GM21526 (cell line): ENCODE measurements around the gene TUBD1.
"Not testable (repeated sequence)": the region's sequence is repeated elsewhere in the genome, so short reads cannot be mapped to it uniquely, and the experiment has no call there.

ENCODE experiments used
- ATAC-seq: cut with Tn5 transposase; IDR thresholded peaks from one replicate; pipeline ENCODE4 v1.9.1; 2021; ENCODE audit warnings: moderate library complexity; ENCODE audit not compliant: unreplicated experiment, low FRiP score

The TUBD1 gene

DNA sequence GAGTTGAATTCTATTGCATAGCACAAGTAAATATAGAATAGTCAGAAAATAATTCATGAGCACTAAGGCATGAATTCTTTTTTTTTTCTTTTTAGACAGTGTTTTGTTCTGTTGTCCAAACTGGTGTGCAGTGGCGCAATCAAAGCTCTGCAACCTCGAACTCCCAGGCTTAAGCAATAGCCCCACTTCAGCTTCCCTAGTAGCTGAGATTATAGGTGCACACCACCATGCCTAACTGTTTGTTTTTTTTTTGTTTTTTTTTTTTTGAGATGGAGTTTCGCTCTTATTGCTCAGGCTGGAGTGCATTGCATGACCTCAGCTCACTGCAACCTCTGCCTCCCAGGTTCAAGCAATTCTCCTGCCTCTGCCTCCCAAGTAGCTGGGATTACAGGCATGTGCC lies 16.6 kb downstream of the TUBD1 start:
- no peak for ATAC-seq

DNA sequence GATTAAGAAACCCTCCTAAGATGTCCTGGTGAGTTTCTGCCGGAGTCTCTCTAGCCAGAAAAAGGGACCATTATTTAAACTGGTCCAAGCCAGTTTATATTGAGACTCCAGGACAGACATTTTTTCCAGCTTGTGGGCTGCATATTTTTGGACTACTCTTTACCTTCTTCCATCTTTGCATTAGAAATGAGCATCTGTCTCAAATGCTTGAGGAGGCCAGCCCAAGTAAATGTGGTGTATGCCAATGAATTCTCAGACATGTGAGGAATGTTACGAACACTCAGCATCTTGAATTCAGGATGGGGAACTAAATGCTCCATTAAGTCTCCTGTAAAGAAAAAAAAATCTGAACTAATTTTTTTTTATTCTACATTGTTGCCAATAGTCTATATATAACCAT lies 18.4 kb downstream of the TUBD1 start:
- no peak for ATAC-seq

DNA sequence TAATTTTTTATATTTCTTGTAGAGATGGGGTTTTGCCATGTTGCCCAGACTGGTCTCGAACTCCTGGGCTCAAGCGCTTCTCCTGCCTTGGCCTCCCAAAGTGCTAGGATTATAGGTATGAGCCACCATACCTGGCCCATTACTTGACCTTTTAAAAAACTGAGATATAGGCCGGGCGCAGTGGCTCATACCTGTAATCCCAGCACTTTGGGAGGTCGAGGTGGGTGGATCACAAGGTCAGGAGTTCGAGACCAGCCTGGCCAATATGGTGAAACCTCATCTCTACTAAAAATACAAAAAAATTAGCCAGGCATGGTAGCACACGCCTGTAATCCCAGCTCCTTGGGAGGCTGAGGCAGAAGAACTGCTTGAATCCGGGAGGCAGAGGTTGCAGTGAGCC lies 19.3 kb downstream of the TUBD1 start:
- not testable (repeated sequence) for ATAC-seq

DNA sequence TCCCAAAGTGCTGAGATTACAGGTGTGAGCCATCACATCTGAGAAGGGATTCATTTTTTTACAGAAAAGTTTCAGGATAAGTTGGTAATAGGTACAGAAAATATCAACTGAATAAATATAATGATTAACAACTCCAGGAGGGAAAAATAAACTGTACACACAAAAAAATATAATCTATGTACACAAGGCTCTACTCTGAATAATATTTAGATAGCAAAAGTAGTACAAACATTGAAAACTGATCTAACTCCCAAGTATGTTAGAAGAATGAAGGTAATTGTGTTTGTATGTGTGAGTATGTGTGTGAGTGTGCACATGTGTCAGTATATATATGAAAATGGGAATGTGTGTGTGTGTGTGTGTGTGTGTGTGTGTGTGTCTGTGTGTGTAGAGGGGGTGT lies 20.4 kb downstream of the TUBD1 start:
- no peak for ATAC-seq

DNA sequence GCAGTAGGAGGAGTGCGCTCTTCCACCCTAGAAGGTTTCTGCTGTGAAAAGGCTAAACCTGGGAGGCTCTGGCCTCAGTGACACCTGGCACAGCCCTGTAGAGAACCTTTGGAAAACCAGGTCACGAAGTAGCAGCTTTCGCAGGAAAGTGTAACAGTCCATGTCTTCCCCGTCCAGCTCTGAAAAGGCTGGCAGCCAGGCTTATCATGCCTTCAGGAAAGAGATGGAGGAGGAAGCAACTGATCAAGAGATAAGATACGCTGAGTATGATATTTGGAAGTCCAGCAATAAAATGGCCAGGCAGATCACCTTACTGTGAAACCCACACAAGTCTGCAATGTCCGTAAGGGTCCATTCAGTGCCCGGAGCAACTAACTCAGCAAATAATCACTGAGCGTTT lies 22.3 kb downstream of the TUBD1 start:
- ATAC-seq = no peak

DNA sequence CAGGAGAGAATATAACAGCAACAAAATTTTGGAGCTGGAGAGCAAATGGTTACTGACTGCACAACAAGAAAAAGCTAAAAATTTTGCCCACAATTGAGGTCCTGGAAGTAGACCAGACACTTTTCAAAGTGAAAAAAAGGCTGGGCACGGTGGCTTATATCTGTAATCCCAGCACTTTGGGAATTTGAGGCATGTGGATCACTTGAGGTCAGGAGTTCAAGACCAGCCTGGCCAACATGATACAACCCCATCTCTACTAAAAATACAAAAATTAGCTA lies 22.9 kb downstream of the TUBD1 start:
- ATAC-seq = no peak

DNA sequence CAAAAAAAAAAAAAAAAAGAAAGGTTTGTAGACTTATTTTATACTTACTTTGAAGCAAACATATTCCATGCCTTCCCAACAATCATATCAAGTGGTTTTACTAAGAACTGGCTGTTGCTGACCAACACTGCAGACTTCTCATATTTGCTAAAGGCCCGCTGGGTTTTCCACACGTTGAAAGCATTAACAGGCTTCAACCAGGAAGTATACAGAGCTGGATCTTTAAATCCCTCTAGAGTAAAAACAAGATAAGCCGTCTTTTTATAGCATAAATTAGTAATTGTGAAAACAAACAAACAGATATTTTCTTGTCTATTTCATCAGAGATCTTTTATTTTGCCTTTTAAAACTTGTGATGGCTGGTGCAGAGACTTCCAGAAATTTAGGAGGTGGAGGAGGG lies 29.1 kb downstream of the TUBD1 start:
- ATAC-seq = no peak

DNA sequence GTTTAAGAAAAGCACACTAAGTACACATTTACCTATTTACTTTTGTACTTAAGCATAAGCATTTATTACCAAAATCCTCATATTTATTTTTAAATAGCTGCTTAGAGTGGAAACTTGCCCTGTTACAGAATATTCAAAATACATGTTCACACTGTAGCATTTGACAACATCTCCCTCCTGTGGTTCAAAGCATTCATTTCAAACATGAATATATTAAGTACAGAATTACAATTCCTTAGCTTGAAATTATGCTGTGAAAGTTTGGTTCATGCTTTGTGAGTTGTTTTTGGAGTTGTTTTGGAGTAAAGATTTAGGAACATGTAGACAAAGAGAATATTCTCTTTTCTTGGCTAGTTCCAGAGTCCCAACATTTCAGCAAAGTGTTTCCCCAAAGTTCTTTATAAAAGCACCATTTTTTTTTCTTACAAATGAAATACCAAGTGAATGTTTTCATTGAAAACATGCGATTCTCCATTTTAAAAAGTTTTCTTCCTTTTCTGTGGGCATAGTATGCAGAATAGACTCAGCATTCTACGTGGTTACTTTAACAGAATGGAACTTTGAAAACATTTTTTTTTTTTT lies 33.2 kb downstream of the TUBD1 start:
- ATAC-seq = no peak

DNA sequence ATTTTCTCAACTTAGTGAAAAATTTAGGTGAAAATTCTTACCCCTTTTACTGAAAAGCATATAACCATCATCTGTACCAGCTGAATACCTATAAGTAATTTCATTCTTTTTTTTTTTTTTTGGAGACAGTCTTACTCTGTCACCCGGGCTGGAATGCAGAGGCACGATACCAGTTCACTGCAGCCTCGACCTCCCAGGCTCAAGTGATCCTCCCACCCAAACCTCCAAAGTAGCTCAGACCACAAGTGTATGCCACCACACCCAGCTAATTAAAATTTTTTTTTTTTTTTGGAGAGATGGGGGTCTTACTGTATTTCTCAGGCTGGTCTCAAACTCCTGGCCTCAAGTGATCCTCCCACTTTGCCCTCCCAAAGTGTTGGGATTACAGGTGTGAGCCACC lies 33.8 kb downstream of the TUBD1 start:
- no peak for ATAC-seq

DNA sequence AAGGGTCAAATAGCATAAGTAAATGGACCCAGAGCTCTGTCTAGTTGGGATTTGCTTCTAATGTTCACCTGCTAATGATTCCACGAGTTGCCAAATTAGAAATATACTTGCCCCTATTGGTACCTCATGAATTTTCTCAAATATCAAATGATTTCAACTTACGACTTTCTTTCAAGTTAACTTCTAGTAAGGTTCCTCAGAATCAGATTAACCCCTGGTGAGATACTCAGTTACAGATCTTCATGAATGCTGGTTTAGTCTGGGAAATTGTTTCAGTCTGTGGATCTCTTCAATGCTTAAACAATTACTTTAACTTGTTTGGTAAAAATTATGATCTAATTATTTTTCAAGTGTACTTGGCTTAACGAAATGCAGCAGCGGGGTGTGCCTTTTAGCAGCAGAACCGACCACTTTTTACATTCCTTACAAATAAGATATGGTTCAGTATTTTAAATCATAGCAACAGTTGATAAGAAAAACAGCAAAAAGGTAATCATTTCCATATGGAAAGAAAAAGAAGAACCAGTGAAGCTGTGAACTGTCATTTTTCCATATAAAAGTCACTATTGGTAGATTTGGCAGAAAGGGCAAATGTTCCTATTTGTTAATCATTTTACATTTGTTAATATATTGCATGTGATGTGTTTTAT lies 34.5 kb downstream of the TUBD1 start:
- no peak for ATAC-seq

DNA sequence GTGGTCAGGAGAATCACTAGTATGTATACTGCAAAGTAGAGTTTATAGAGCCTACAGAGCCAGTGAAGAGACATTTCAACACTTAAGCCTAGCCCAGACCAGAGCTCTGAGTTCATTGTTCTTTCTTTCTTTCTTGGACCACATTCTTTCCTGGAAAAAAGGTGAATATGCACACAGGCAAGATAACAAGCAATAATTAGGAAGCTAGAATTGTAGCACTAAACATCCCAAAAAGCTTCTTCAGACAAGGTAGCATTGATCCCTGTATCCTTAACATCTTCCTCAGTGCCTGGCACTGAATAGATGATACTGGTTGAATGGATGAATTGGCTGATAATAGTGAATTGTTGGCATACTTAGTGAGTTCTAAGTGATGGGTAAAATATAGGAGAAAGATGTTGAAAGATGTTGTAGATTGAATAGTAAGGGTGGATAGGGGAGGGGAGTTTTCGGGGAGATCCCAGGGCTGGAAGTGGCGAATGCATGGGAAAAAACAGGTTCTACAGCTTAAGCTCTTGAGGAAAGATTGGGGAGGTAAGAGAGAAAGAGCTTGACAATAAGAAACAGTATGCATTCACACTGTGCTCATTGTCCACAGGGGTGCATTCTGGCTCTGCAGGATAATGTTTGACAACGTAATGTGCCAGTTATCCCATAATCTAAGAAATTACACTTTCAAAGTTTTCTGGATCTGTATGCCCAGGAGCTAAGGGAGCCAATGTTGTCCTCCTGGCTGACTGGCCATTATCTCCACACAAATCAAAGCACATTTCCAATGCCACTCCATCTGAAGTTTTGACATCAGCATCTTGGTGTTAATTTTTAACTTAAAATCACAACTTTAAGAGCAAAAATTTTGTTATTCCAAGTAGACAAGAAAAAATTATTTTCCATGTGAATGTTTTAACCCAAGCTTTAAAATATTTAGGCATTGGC lies 35.6 kb downstream of the TUBD1 start:
- no peak for ATAC-seq

DNA sequence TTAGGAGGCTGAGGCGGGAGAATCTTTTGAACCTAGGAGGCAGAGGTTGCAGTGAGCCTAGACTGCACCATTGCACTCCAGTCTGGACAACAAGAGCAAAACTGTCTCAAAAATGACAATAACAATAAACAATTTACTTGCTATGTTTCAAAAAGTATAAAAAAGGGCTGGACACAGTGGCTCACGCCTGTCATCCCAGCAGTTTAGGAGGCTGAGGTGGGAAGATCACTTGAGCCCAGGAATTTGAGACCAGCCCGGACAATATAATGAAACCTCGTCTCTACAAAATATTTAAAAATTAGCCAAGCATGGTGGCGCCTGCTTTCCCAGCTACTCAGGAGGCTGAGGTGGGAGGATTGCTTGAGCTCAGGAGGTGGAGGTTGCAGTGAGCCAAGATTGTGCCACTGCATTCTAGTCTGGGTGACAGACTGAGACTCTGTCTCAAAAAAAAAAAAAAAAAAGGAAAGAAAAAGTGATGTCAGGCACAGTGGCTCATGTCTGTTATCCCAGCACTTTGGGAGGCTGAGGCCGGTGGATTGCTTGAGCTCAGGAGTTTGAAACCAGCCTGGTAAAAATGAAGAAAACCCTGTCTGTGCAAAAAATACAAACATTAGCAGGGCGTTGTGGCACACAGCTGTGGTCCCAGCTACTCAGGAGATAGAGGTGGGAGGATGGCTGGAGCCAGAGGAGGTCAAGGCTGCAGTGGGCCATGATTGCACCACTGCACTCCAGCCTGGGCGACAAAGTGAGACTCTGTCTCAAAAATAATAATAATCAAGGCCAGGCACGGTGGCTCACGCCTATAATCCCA lies 38.6 kb downstream of the TUBD1 start:
- ATAC-seq = not testable (repeated sequence)

DNA sequence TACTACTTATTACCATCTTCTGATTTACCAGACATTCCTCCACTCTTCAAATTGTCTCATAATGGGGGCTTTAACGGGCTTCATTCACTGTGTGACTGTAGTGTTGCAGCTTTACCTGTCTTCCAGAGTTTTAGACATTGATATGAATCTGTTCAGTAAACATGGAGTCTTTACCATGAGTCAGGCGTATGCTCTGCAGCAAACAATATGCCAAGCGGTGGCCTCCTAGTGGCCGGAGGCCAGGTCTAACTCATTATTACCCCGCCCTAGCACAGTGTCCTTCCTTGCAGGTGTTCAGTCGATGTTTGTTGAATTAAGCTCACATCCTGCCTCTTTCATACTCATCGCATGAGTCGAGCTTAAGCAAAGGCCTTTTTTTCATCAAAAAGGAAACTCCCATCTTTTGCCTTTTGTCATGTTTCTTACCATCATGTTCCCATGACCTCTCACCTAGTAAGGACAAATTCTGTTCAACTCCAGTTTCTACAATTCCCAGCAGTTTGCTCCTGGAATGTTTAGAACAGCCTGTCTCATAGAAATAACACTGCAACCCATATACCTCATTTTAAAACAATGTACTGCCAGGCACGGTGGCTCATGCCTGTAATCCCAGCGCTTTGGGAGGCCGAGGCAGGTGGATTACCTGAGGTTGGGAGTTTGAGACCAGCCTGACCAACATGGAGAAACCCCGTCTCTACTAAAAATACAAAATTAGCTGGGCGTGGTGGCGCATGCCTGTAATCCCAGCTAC lies 39.4 kb downstream of the TUBD1 start:
- ATAC-seq = peak; percentile 49

DNA sequence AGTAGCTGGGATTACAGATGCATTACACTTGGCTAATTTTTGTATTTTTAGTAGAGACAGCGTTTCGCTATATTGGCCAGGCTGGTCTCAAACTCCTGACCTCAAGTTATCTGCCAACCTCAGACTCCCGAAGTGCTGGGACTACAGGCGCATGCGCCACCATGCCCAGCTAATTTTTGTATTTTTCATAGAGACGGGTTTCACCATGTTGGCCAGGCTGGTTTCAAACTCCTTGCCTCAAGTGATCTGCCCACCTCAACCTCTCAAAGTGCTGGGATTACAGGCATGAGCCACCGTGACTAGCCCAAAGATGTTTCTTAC lies 39.9 kb downstream of the TUBD1 start:
- not testable (repeated sequence) for ATAC-seq

DNA sequence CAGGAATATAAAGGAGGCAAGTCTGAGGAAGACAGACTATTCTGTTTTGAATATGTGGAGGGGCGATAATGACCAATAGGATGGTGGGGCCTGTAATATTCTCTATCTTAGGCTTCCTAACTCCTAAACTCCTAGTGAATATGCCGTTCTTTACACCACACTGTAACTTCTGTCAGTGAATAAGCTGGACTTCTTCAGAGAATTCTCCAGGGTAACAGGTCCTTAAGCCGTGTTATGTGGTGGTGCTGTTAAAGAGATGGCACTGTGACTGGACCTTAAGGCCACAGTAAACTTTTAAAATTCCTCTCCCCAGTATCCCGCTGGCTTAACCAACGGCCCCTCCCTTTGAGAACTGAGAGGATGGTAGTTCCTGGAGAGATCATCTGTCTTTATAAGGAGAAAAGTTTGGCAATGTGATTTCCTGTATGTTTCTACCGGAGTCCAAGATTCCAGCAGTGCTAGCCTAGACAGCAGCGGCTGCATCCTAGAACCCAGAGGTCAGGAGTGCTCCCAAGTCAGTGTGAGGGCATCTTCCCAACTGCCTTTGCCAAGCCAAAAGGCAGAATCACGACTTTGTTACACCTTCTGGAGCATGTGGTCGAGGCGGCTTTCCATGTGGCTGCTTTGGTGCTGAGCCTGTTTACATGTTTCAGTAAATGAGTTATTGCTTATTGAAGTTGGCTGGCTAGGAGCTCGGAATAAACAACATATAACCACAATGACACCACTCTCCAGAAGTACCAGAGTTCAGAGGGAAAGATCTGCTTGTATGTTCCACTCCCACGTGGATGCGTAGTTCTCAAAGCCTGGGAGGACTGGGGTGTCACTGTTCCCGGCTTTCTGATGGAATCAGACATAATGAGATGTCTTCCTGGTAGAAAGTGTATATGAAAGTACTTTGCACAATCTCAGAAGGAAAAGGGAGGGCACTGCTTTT lies 41.0 kb downstream of the TUBD1 start:
- no peak for ATAC-seq

DNA sequence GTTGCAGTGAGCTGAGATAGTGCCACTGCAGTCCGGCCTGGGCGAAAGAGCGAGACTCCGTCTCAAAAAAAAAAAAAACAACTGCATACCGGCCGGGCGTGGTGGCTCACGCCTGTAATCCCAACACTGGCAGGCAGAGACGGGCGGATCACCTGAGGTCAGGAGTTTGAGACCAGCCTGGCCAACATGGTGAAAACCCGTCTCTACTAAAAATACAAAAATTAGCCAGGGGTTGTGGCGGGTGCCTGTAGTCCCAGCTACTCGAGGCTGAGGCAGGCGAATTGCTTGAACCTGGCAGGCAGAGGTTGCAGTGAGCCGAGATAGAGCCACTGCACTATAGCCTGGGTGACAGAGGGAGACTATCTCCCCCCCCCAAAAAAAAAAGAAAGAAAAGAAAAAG lies 42.4 kb downstream of the TUBD1 start:
- ATAC-seq = not testable (repeated sequence)

DNA sequence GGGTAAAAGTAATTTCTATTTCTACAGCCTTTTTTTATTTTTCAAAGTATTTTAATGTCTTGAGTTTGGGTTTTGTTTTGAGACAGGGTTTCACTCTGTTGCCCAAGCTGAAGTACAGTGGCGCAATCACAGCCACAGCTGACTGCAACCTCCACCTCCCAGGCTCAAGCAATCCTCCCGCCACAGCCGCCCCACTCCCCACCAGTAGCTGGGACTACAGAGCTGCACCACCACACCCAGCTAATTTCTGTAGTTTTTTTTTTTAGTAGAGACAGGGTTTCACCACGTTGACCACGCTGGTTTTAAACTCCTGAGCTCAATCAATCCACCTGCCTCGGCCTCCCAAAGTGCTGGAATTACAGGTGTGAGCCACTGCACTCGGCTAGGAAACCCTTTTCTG lies 44.0 kb downstream of the TUBD1 start:
- ATAC-seq = no peak

DNA sequence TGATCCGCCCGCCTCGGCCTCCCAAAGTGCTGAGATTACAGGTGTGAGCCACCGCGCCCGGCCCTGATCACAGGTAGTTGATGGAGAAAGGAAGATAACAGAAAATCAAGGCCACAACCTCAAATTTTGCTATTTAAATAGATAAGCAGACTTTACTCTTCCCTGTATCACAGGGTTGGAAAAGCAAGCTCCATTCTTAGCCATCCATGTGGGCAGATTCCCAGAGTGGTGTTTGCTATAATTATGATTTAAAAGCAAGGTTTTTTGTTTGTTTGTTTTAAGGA lies 44.4 kb downstream of the TUBD1 start:
- no peak for ATAC-seq

DNA sequence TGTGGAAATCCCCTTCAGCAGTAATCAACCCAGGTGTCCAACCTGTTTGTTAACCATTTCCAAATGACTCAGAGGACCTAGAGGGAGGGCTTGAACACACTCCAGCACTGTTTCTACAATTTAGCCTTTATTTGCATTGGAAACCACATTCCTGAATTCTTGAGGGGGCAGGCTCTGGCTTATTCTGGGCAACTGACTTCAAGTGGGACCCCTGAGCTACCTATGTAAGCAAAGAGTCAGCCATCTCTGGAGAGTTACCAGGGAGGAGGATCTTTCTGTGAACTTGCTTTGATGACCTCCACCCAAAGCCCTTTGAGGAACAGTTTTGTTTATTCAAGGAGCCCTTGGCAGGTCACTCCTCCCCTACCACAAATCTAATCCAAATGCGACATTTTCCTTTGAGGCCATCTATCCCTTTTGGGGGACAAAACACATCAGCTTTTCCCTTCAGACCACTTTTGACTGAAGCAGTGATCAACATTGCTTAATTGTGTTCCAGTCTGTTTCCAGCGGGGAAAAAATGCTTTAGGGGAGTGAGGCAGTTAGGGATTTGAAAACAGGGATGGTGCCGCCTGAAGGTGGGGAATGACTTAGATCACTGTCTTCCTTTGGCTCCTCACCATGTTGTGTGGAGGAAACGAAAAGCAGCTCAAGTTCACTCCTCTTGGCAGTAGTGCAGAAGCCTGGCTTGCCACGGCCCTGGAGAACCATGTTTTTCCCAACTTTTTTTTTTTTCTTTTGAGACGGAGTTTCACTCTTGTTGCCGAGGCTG lies 46.2 kb downstream of the TUBD1 start:
- peak; percentile 42 for ATAC-seq
